ENCODE results near the gene DOK4.
A peak's percentile ranks its signal among the peaks of the same experiment; 100 is the strongest.

Gene DOK4

DNA sequence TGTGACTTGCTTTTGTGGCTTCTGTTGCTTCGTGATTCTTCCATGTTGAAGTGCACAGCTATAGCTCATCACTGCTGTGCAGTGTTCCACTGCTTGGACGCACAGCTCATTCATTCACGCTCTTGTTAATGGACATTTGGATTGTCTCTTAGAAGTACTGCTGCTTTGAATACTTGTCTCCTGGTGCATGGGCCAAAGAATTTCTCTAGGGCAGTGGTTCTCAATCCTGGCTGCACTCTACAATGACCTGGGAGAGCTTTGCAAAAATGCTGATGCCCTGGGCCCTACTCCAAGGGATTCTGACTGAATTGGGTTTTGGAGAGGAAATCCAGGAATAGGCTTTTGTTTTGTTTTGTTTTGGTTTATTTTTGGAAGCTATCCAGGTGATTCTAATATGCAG lies 61.7 kb downstream of the DOK4 start:
- TF ChIP-seq CTCF (conservative IDR thresholded peaks at IDR 0.05; ENCODE audit: low read depth, low read length): no peak
- DNase-seq (ENCODE audit: low read depth): no peak
- H3K4me3 ChIP-seq (ENCODE audit: low read length): no peak overlapping the region

- TF ChIP-seq CTCF (conservative IDR thresholded peaks at IDR 0.05; ENCODE audit: low read depth, low read length): no peak
- no peak overlapping the region for H3K4me3 ChIP-seq (ENCODE audit: low read length)
- no peak for DNase-seq (ENCODE audit: low read depth)
Observed at GRCh38 chr16:57423152-57423551, 63.1 kb downstream of the DOK4 start.

GRCh38 chr16:57422026-57422944 lies 64.0 kb downstream of the DOK4 start:
- DNase-seq (ENCODE audit: low read depth): no peak
- TF ChIP-seq CTCF (conservative IDR thresholded peaks at IDR 0.05; ENCODE audit: low read depth, low read length): peak; percentile 90
- H3K4me3 ChIP-seq (ENCODE audit: low read length): no peak overlapping the region
